Measurements from ENCODE around the gene PRCC. TPM values are rescaled to one million over a fixed set of nuclear protein-coding genes. Genes with fewer than 3 reads are reported as not detected.

Gene PRCC
- total RNA-seq, 4 donors from 2014 or later = 21.2 to 43.6 (median 38.7) TPM

GRCh38 chr1:156844102-156844501 lies 76.8 kb downstream of the PRCC start:
- Histone ChIP-seq H3K27me3 (peaks cover 0 to 100% (median 18%) of the 10 kb centered on the region in 4 donors), H3K9me3 (no peaks in the 10 kb centered on the region), H3K4me3 (no peak overlapping the region), H3K27ac (replicated peaks in 1 of 4) (no peak overlapping the region), H3K36me3 (no peaks in the 10 kb centered on the region), H3K4me1 (peaks cover 10 to 22% (median 13%) of the 10 kb centered on the region in 4 donors)
- no peak for DNase-seq (ENCODE audit: extremely low spot score)
- 73% methylated on average over 4 of the region's 6 CpGs for WGBS
- TF ChIP-seq EP300 (IDR thresholded peaks at IDR 0.05) = no peak
- TF ChIP-seq POLR2A (IDR thresholded peaks at IDR 0.05; ENCODE audit: low read depth) = no peak
- no peak for TF ChIP-seq CTCF (IDR thresholded peaks at IDR 0.05)
- no peak for TF ChIP-seq POLR2AphosphoS5 (IDR thresholded peaks at IDR 0.05)
- intact Hi-C loops (cut with DNase I) = no loop called here

- no peak overlapping the region for H3K27ac ChIP-seq (replicated peaks in 1 of 4)
- peaks cover 10 to 22% (median 13%) of the 10 kb centered on the region in 4 donors for H3K4me1 ChIP-seq
- 50% methylated on average over 14 of the region's 14 CpGs for WGBS
- DNase-seq (ENCODE audit: extremely low spot score) = no peak
- no peak for TF ChIP-seq CTCF (IDR thresholded peaks at IDR 0.05)
- no peak for TF ChIP-seq EP300 (IDR thresholded peaks at IDR 0.05)
- TF ChIP-seq POLR2AphosphoS5 (IDR thresholded peaks at IDR 0.05) = no peak
- no peak for TF ChIP-seq POLR2A (IDR thresholded peaks at IDR 0.05; ENCODE audit: low read depth)
- intact Hi-C loops (cut with DNase I) = no loop called here
- H3K4me3 ChIP-seq = no peak overlapping the region
- H3K27me3 ChIP-seq = peaks cover 0 to 100% (median 18%) of the 10 kb centered on the region in 4 donors
- no peaks in the 10 kb centered on the region for H3K9me3 ChIP-seq
- no peaks in the 10 kb centered on the region for H3K36me3 ChIP-seq
Measured at GRCh38 chr1:156844638-156845037, 77.3 kb downstream of the PRCC start.

- 13% methylated on average over 3 of the region's 69 CpGs for WGBS
- intact Hi-C loops (cut with DNase I) = no loop called here
- TF ChIP-seq EP300 (IDR thresholded peaks at IDR 0.05) (no peak), POLR2AphosphoS5 (IDR thresholded peaks at IDR 0.05) (no peak), CTCF (IDR thresholded peaks at IDR 0.05) (no peak), POLR2A (IDR thresholded peaks at IDR 0.05; ENCODE audit: low read depth) (no peak)
- Histone ChIP-seq H3K4me3 (no peak overlapping the region), H3K9me3 (no peaks in the 10 kb centered on the region), H3K27ac (replicated peaks in 1 of 4) (no peak overlapping the region), H3K36me3 (no peaks in the 10 kb centered on the region), H3K27me3 (peaks cover 0 to 100% (median 18%) of the 10 kb centered on the region in 4 donors), H3K4me1 (peaks cover 10 to 22% (median 13%) of the 10 kb centered on the region in 4 donors)
- no peak for DNase-seq (ENCODE audit: extremely low spot score)
Measured at GRCh38 chr1:156845055-156845952, 78.0 kb downstream of the PRCC start.

- intact Hi-C loops (cut with DNase I) = no loop called here
- DNase-seq (ENCODE audit: extremely low spot score) = no peak
- no peaks in the 10 kb centered on the region for H3K9me3 ChIP-seq
- no peak overlapping the region for H3K27ac ChIP-seq (replicated peaks in 1 of 4)
- H3K27me3 ChIP-seq = peaks cover 0 to 94% (median 18%) of the 10 kb centered on the region in 4 donors
- no peaks in the 10 kb centered on the region for H3K36me3 ChIP-seq
- peaks cover 10 to 22% (median 13%) of the 10 kb centered on the region in 4 donors for H3K4me1 ChIP-seq
- WGBS = 67% methylated on average over 11 of the region's 18 CpGs
- no peak overlapping the region for H3K4me3 ChIP-seq
- TF ChIP-seq EP300 (IDR thresholded peaks at IDR 0.05) (no peak), POLR2AphosphoS5 (IDR thresholded peaks at IDR 0.05) (no peak), POLR2A (IDR thresholded peaks at IDR 0.05; ENCODE audit: low read depth) (no peak), CTCF (IDR thresholded peaks at IDR 0.05) (no peak)
Measured at GRCh38 chr1:156845953-156846545, 78.7 kb downstream of the PRCC start.

Measured in esophagus muscularis mucosa (tissue), 4 donors.